ENCODE measurements around the gene DALRD3.

Gene DALRD3

DNA sequence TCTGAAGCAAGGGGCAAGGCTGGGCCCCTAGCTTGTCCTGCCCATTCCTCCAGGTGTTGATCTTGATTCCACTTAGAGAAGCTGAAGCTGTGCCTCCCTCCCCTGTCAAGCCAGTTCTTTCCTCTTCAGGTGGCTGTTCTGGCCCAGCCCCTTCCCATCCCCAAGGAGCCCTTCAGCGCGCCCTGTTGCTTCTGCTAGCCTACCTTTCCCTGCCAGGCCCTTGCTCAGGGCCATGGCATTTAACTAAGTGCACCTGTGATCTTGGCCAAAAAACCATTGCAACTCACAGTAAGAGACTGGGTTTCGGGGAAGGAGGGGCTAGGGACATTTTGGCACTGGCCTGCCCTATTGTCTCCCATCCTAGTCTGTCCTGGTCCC is 13.1 kb downstream of the DALRD3 start:
- no peak for DNase-seq

DNA sequence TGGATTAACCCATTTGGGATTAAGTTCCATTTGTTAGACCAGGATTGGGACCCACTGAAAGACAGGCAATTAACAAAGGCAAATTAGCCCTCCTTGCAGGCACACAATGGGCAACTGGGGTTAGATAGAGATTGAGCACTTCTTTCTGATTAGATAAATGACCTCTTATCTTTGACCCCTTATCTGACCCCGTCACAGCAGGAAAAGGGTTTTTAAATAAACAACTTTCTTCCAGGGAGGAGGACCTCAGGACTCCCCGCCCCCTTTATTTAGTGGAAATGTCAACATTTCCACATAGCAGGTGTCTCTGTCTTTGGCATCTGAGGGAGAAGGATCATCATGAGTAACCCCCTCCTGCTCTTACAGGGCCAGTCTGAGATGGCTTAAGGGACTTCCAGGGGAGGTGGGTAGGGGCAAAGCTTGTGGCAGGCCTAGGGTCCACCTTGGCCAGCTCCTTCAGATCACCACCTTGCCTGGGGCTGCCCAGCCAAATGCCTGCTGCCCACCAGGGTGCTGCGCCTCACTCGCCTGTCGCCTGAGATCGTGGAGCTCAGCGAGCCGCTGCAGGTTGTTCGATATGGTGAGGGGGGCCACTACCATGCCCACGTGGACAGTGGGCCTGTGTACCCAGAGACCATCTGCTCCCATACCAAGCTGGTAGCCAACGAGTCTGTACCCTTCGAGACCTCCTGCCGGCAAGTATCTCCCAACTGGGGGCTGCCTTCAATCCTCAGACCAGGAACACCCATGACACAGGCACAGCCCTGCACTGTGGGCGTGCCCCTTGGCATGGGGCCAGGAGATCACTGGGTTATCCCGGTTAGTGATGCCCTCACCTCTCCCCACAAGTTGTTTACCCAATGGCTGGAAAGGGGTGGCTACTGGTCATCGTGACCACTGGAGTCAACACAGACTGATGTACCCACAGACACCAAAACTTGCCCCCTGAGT is 13.8 kb downstream of the DALRD3 start:
- DNase-seq, result no peak

DNA sequence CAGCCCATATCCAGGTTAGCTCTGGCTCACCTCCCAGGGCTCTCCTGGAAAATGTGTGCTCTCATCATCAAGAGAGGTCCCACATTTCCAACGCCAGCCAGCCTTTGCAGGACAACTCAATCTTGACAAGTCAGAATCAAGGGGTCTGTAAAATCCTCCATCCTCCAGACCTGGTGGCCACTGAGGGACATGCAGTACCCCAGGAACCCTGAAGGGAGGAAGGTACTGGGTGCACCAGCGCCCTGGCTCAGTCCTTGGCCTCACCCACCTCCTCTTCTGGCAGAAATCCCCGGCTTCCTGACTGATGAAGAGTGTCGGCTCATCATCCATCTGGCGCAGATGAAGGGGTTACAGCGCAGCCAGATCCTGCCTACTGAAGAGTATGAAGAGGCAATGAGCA is 17.2 kb downstream of the DALRD3 start:
- DNase-seq, result no peak

DNA sequence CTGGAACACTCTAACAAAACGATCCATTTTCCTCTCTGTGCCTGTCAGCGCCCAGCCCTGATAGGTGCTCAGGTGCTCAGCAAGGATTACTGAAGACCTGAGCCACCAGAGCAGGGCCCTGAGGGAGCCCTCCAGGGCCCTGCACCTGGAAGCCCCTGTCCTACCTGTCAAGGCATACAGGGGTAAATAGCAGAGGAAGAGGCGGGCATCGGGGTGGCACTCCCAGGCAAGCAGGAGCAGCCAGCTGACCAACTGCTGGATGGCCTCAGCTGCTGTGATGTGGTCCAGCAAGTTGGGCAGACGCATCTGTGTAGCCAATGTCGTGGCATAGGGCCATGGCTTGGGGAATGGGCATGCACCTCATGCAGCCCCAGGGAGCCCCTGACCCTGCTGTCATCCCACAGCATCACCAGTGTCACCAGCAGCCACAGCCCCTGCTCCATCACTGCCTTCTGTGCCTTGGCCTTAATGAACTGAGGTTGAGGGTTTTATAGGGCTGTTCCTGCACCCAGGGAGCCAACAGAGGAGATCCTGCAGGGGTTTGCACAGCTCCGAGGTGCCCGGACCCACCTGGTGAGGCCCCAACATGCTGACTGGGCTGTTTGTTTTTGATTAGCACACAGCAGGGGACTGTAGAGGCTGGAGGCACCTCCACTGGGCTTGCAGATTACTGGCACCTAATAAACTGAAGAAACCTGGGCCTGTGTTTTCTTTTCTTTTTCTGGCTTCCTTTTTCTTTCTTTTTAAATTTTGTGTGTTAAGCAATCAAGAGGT is 19.1 kb downstream of the DALRD3 start:
- DNase-seq, result no peak

DNA sequence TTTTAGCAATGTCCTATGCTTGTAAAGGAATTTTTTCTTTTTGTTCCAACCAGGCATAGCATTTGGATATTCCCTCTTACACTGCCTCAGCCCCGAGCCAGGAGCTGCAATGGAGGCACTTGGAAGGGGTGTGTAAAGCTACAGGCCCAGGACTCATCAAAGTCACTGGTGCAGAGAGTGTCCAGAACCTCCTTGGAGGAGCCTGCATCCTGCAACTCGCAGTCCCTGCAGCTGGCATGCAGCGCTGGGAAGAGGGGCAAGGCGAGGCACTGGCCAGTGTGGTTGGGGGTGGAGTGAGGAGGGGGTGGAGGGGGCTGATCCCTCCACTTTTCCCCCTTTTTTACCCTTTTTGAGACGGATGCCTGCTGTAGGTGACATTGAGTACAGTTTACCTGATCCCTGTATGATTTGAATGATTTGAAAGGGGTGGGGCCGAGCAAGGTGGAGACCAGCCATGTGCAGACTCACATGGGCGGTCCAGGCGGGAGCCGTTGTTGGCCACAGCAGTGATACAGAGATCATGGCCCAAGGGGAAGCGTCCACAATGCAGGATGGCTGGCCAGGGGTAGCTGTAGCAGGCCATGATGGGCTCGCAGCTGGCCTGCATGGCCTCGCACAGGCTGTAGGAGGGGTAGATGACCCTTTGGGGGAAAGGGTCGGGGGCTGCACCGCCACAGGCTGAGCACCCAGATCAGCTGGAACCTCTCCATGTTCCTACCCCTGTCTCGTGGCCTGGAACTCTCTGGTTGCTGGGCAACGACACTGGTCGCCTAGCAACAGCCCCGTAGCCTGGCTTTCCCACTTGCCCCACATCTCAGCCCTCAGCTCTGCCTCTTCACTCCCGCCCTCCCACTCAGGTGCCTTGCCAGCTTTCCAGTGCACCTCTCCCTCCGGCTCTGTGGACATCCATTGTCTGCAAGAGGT is 20.4 kb downstream of the DALRD3 start:
- DNase-seq, result no peak

DNA sequence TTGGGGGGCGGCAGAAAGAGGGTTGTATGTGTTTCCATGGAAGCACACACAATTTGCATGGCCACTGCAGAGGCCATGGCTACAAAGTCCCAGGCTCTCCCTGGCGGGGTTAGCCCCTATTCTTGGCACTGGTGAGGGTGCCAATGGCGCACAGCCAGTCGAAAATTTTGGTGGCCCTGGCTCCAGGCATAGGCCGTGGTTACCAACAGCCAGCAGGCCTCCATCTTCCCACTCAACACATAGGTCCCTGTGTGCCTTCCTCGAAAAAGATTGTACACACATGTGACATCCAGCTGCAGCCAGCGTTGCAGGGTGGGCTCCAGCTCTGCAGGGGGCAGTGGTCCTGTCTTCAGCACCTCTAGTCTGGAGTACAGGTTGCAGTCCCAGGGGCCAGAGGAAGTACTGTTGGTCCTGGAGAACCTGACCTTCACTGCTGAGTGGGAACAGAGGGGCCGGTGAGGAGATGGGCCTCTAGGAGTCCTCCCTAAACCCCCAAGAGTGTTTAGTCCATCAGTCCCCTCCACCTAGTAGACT is 21.2 kb downstream of the DALRD3 start:
- DNase-seq, result no peak

DNA sequence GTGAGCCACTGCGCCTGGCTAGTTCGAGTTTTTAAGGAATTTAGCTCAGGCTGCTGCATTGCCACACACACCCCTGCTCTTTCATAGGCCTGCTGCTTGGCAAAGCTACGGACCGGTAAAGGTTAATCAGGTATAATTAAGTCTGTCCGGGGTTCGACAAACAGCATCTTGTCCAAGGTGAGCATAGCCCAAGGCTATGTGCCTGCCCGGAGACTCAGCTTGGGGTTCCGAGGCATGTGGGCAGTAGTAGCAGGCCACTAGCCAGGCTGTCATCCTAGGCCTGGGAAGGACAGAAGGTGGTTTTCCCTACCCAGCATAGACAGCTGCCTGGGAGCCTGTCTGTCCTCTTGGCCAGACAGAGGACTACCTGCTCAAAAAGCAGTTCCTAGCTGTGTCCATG is 21.7 kb downstream of the DALRD3 start:
- DNase-seq, result no peak

DNA sequence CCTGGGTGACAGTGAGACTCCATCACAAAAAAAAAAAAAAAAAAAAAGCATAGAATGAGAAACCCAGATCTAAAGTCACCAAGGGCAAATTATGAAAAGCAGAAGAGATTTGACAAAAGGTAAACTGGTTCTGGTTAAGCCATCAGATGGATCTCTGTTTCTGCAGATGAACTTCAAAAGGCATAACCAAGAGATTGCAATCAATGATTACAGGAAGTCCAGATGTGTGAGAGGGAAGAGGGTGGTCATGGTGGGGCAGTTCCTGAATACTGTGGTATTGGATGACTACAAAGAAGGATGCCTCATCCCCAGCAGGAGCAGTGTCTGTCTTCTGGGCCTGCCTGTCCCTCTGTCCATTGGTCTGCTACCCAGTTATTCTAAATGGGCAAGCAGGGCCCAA is 24.5 kb downstream of the DALRD3 start:
- no peak for DNase-seq

DNA sequence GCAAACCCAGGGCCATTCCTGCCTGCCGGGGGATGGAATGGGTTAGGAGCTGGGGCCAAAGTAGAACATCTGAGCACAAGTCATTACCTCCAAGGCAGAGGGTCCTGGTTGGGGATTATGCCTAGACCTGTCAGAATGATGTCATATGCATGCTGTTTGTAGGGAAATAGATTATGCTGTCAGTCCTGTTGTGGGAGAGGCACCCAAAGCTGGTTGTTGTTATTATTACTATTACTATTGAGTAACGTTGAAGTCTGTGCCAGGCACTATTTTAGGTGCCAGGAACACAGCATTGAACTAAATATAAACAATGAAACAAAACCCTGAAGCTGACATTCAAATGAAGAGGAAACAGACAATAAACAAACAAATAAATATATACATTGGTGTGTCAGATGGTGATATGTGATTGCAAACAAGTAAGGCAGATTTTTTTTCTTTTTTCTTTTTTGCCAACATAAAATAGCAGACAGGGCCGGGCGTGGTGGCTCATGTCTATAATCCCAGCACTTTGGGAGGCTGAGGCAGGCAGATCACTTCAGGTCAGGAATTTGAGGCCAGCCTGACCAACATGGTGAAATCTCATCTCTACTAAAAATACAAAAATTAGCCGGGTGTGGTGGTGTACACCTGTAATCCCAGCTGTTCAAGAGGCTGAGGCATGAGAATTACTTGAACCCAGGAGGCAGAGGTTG is 26.4 kb downstream of the DALRD3 start:
- no peak for DNase-seq

DNA sequence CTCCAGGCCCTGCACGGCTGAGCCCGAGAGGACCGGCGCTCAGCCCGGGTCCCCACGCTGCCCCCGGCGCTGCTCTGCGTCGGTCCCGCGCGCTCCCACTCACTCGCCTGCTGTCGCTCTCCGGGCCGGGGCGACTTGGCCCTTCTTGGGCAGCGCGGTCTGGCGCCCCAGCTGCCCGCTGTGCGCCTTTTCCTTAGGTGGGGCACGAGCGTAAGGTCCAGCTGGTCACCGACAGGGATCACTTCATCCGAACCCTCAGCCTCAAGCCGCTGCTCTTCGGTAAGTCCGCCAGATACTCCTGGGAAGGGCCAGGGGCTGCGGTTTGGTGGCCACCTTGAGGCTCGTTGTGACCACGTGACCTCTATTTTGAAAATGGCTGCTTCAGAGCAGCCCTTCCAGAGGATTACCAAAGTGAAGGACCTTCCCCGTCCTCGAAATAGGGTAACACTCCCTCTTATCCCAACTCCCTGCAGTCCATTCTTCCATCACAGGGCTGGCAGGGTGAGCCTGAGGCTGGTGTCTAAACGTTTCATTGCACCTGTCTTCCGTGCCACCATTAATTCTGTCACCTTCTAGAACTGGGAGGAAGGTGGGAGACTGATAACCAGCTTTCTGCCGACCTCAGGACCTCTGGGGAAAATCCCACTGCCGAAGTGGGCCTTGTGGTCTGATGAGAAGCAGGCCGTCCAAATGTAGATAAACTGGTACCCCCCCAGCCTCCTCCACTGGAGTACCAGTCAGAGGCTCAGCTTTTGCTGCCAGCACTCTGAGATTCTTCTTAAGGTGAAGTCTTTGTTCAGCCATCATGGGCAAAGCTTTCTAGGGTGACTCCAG is 27.5 kb downstream of the DALRD3 start:
- peak; percentile 55 to 65 for DNase-seq

DNA sequence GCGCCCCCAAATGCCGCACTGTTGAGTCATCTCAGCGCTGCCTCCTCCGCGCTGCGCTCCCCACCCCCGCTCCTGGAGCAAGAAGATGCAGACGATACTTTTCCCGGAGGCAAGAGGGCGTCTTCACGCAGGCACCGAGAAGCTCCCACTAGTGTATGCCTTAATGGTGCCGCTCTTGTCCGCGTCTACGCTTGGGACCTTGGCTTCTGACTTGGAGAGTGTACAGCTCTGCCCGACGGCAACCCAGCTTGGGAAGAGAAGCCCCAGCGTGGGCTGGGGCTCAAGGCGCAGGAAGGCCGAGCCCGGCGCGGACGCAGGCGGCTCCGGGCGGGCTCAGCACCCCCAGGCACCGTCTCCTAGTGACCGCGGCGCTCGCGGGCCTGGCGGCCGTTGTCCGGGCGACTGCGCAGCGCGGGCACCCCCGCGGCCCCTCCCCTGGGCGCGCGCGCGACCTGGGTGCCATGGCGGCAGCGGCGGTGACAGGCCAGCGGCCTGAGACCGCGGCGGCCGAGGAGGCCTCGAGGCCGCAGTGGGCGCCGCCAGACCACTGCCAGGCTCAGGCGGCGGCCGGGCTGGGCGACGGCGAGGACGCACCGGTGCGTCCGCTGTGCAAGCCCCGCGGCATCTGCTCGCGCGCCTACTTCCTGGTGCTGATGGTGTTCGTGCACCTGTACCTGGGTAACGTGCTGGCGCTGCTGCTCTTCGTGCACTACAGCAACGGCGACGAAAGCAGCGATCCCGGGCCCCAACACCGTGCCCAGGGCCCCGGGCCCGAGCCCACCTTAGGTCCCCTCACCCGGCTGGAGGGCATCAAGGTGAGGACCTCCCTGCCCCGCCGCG is 28.4 kb downstream of the DALRD3 start, which contains the start of gene P4HTM:
TSS of gene P4HTM (plus strand) at position 446 of the 840 bp plus-strand sequence. CDS start at position 462, 16 bp downstream.
- DNase-seq, result peak; percentile 88 to 90

DNA sequence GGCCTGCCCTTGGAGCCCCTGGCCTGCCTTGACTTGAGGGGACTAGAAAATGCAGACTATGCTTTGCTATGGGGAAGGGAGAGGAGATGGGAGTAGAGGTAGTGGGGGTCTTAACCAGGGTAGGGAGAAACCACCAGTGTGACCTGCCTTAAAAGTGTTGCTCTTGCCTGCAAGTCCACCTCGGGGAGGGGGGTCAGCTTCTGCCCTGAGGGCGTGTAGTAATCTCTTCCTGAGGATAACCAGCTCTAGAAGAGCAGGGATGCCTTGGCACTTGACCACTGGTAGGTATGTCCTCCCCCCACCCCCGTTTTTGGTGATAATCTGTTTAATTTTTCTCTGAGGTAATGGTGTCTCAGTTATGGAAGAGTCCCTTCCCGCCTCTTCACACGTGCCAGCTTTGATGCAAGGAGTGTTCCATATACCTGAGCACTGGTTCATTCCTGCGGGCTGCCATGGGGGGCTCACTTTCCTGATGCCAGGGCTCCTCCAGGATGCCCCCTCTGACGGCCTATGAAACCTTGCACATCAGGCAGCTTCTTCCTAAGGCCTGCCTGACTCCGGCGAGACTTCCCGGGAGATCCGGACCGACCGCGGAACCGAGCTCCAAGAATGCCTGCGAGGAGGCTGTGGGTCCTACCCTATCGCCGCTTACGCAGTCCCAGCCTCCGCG is 29.1 kb downstream of the DALRD3 start:
- peak in 1 of 2 experiments; percentile 38 for DNase-seq

DNA sequence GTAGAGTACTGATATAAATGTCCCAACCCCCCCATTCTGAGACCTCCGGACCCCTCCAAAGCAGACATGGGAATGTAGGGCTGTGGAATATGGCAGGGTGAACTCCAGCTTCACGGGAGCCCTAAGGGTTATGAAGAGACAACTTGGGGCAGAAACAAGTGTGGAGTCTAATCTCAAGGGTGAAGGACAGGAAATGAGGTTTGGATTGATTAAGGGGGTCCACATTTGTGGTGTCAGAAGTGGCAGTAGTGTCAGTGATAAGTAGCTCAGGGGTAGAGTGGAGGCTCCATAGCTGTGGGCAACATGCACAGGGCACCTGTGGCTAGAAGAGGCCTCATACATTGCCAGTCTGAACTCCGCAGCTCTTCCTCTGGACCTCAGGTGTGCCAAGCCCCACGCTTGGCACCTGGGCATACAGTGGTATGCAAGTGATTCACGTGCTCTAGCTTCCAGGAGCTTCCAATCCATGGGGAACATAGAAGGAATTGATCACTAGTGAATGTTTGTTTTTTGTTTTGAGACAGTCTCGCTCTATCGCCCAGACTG is 32.5 kb downstream of the DALRD3 start:
- no peak for DNase-seq

DNA sequence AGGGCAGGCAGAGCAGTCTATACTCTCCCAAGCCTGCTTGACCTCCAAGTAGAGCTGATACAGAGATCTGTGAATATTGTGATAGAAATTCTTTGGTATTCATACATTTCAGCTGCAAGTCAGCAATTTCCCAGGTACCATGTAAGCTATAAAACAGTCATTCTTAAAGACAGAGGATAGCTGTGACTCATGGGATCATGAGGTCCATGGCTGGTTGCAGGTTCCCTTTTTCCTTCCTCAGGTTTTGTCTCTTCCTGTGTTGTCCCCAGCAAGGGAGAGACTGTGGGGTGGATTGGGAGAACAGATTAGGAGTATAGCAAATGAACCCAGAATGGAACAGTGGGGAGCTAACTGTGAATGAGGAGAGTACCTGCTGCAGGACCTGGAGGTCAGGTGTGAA is 33.7 kb downstream of the DALRD3 start:
- DNase-seq, result no peak

DNA sequence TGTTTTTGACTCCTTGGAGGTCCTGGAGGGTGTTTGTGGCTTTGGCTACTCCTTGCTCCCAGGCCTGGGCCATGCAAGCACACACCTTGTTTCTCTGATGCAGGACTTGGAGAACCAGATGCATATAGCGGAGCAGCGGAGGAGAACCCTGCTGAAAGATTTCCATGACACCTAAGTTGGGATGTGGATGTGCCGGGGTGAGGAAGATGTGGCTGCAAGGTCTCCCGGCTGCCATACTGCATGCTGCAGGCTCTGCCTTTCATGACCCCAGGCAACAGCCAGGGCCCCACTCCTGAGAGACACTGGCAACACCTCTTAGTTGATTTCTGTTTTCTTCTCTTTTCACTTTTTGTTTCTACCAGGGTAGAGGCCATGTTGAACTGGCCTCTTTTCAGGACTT is 35.3 kb downstream of the DALRD3 start:
- no peak for DNase-seq

DNA sequence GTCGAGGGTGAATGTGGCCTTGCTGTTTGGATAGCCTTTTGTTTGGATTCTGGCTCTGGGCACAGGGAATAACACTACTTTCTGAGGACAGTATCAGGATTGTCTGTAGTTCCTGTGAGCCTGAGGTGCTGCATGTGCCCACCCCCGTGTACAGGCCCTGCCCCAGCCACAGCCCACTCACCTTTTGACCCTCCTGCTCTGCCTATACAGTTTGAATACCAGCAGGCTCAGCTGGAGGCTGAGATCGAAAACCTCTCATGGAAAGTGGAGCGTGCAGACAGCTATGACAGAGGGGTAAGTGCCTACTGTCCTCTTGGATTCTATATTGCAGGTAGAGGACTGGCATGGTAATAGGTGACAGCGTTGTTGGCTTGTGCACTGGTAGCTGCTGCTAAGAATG is 35.7 kb downstream of the DALRD3 start:
- DNase-seq, result no peak

DNA sequence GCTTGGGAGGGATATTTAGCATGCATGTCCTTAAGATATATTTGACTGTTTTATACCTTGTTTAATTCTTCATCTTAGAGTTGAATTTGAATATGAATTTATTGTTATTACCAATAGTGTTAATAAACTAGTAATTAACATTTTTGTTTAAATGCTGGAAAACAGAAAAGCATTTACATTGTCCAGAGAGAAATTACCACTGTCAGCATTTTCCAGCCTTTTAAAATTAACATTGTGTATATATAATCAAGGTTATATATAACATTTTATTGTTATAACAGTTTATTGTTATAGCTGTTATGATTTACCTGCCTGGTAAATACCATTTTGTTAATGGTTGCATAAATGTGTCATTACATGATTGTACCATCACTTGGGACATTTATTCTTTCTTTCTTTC is 36.4 kb downstream of the DALRD3 start:
- DNase-seq, result no peak

DNA sequence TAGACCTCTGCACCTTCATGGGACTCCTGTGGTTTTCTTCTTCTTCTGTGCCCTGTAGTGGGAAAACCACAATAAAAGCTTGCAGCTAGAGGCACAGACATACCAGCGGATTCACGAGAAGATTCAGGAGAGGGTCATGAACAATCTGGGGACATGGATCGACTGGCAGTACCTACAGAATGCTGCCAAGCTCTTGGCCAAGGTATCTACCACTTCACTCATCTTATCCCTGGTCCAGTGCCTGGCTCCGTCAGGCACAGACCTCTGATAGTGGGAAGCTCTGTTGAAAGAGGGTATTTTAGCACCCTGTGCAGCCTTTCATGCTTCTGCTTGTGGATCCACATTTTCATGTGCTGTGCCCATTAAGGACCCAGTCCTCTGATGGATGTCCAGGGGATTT is 38.1 kb downstream of the DALRD3 start:
- DNase-seq, result no peak

DNA sequence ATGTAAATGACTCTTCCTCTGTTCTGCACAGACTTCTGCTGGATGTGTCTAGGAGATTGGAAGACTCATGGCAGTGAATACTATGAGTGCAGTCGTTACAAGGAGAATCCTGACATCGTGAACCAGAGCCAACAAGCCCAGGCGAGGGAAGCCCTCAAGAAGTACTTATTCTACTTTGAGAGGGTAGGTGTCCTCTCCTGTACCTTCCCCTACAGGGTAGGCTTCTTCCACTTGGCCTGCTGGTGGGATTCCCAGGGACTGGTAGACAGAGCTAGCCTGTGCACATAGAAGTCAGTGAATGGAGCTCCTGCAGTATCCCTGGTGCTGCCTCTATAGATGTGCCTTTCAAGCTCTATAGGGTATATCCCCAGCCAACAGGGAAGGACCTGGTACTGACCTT is 38.9 kb downstream of the DALRD3 start:
- DNase-seq, result no peak

Measured in activated T-cell treated with anti-CD3 and anti-CD28 coated beads, Interleukin-2, amount 50 U/mL, for 48 hours (primary cell).